Panc1 (cell line): Measurements from ENCODE around the gene PARD6B.
"Not testable (repeated sequence)": the region's sequence is repeated elsewhere in the genome, so short reads cannot be mapped to it uniquely, and the experiment has no call there.

ENCODE experiments used
- POLR2AphosphoS5 ChIP-seq: IDR thresholded peaks from 2 replicates; pipeline ENCODE4 v1.6.1; 2012; ENCODE audit warnings: mild to moderate bottlenecking, low read depth, low read length, moderate library complexity
- SIN3A ChIP-seq: IDR thresholded peaks from 2 replicates; pipeline ENCODE4 v1.6.1; 2012; ENCODE audit warnings: low read depth, mild to moderate bottlenecking, low read length, moderate library complexity, borderline replicate concordance; ENCODE audit not compliant: insufficient read depth
- TCF7L2 ChIP-seq: IDR thresholded peaks from 2 replicates; pipeline ENCODE4 v1.6.1; 2011; ENCODE audit warnings: mild to moderate bottlenecking, low read depth, low read length, inconsistent platforms
- TF ChIP-seq, protein P1 (sequence below): fragments of 450-650 bp; IDR thresholded peaks from 2 replicates; pipeline ENCODE4 v1.5.1; 2017; ENCODE audit warnings: mild to moderate bottlenecking
- TF ChIP-seq, protein P2 (sequence below), 2 experiments: IDR thresholded peaks; 2 replicates each; pipeline ENCODE4 v1.6.1; 2011 to 2012; ENCODE audit warnings: low read depth in 2 of 2, control low read depth in 1 of 2, low read length in 1 of 2, mild to moderate bottlenecking in 1 of 2, moderate library complexity in 1 of 2; ENCODE audit not compliant: insufficient read depth in 1 of 2

DNA sequence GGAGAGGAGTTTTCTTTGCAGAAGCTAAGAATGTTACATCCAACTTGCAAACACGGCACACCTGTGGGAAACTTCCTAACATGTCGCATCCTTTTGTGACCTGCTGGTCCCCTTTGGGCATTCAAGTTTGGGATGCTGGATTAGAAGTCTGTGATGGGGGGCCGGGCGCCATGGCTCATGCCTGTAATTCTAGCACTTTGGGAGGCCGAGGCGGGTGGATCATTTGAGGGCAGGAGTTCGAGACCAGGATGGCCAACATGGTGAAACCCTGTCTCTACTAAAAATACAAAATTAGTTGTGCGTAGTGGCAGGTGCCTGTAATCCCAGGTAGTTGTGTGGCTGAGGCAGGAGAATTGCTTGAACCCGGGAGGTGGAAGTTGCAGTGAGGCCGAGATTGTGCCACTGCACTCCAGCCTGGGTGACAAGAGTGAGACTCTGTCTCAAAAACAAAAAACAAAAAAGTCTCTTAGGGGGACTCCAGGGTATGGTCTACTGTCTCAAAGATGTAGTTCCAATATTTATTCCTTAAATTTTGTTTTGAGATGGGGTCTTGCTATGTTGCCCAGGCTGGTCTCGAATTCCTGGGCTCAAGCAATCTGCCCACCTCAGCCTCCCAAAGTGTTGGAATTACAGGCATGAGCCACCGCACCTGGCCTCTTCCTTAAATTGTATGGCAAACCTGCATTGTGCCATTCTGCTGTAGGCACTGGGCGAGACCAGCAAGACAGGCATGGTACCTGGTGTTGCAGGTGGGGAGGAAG lies 69.8 kb downstream of the PARD6B start:
- TF ChIP-seq, protein P1, sequence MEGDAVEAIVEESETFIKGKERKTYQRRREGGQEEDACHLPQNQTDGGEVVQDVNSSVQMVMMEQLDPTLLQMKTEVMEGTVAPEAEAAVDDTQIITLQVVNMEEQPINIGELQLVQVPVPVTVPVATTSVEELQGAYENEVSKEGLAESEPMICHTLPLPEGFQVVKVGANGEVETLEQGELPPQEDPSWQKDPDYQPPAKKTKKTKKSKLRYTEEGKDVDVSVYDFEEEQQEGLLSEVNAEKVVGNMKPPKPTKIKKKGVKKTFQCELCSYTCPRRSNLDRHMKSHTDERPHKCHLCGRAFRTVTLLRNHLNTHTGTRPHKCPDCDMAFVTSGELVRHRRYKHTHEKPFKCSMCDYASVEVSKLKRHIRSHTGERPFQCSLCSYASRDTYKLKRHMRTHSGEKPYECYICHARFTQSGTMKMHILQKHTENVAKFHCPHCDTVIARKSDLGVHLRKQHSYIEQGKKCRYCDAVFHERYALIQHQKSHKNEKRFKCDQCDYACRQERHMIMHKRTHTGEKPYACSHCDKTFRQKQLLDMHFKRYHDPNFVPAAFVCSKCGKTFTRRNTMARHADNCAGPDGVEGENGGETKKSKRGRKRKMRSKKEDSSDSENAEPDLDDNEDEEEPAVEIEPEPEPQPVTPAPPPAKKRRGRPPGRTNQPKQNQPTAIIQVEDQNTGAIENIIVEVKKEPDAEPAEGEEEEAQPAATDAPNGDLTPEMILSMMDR: not testable (repeated sequence)
- TF ChIP-seq SIN3A, TCF7L2, POLR2AphosphoS5: not testable (repeated sequence)
- TF ChIP-seq, protein P2, sequence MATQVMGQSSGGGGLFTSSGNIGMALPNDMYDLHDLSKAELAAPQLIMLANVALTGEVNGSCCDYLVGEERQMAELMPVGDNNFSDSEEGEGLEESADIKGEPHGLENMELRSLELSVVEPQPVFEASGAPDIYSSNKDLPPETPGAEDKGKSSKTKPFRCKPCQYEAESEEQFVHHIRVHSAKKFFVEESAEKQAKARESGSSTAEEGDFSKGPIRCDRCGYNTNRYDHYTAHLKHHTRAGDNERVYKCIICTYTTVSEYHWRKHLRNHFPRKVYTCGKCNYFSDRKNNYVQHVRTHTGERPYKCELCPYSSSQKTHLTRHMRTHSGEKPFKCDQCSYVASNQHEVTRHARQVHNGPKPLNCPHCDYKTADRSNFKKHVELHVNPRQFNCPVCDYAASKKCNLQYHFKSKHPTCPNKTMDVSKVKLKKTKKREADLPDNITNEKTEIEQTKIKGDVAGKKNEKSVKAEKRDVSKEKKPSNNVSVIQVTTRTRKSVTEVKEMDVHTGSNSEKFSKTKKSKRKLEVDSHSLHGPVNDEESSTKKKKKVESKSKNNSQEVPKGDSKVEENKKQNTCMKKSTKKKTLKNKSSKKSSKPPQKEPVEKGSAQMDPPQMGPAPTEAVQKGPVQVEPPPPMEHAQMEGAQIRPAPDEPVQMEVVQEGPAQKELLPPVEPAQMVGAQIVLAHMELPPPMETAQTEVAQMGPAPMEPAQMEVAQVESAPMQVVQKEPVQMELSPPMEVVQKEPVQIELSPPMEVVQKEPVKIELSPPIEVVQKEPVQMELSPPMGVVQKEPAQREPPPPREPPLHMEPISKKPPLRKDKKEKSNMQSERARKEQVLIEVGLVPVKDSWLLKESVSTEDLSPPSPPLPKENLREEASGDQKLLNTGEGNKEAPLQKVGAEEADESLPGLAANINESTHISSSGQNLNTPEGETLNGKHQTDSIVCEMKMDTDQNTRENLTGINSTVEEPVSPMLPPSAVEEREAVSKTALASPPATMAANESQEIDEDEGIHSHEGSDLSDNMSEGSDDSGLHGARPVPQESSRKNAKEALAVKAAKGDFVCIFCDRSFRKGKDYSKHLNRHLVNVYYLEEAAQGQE (IDR thresholded peaks at IDR 0.05; ENCODE audit: insufficient read depth in 1 of 2, low read depth in 2 of 2, low read length in 1 of 2): not testable (repeated sequence)
